OCI-LY3 (cell line): ENCODE data around the gene IGFBPL1.

ENCODE experiments used
- H2AFZ ChIP-seq: fragments of 200-600, 300-600 bp; shearing (Covaris generic); 2 replicates; pipeline ENCODE4 v1.6.0; 2014; ENCODE audit warnings: antibody characterized with exemption, low read depth, low read length
- H3K27ac ChIP-seq: fragments of 200-600, 300-600 bp; sonication (generic); 2 replicates; pipeline ENCODE4 v1.5.1; 2014; ENCODE audit warnings: mild to moderate bottlenecking, low read length, moderate library complexity, mixed read lengths
- H3K27me3 ChIP-seq: fragments of 200-600, 300-600 bp; sonication (generic); 2 replicates; pipeline ENCODE4 v1.6.1; 2014; ENCODE audit warnings: low read depth, low read length, mixed read lengths
- H3K36me3 ChIP-seq: fragments of 200-600, 300-600 bp; sonication (generic); replicated peaks from 2 replicates; pipeline ENCODE3; 2014; ENCODE audit warnings: low read depth, low read length, mixed read lengths
- H3K4me1 ChIP-seq: fragments of 300-600, 200-600 bp; sonication (generic); 2 replicates; pipeline ENCODE4 v1.6.1; 2014; ENCODE audit warnings: low read length, mixed read lengths
- H3K4me2 ChIP-seq: fragments of 200-600, 300-600 bp; sonication (generic); 2 replicates; pipeline ENCODE4 v1.6.1; 2014; ENCODE audit warnings: low read length, mixed read lengths
- H3K4me3 ChIP-seq: fragments of 300-600, 200-600 bp; sonication (generic); 2 replicates; pipeline ENCODE4 v1.5.1; 2014; ENCODE audit warnings: antibody characterized with exemption, mild to moderate bottlenecking, low read length, moderate library complexity
- H3K79me2 ChIP-seq: fragments of 300-600, 200-600 bp; shearing (Covaris generic); 2 replicates; pipeline ENCODE4 v1.6.1; 2014; ENCODE audit warnings: mild to moderate bottlenecking, low read length, mixed read lengths
- H3K9ac ChIP-seq: fragments of 300-600, 200-600 bp; shearing (Covaris generic); 2 replicates; pipeline ENCODE4 v1.6.0; 2014; ENCODE audit warnings: mild to moderate bottlenecking, low read length, moderate library complexity
- H3K9me3 ChIP-seq: fragments of 200-600, 300-600 bp; shearing (Covaris generic); 2 replicates; pipeline ENCODE4 v1.6.1; 2014; ENCODE audit warnings: low read length, mixed read lengths; ENCODE audit not compliant: insufficient read depth
- H4K20me1 ChIP-seq: fragments of 200-600, 300-600 bp; sonication (generic); 2 replicates; pipeline ENCODE4 v1.6.1; 2016; ENCODE audit warnings: low read length, mixed read lengths; ENCODE audit not compliant: insufficient read depth
- EZH2phosphoT487 ChIP-seq: fragments of 200-600 bp; shearing (Covaris generic); IDR thresholded peaks from 2 replicates; pipeline ENCODE4 v1.6.1; 2018; ENCODE audit warnings: antibody characterized with exemption, mixed run types, low read depth
- TF ChIP-seq, protein P1 (sequence below): fragments of 200-600, 300-600 bp; sonication (generic); IDR thresholded peaks from 2 replicates; pipeline ENCODE4 v1.5.1; 2014; ENCODE audit warnings: antibody characterized with exemption, low read length, low read depth

The IGFBPL1 gene

DNA sequence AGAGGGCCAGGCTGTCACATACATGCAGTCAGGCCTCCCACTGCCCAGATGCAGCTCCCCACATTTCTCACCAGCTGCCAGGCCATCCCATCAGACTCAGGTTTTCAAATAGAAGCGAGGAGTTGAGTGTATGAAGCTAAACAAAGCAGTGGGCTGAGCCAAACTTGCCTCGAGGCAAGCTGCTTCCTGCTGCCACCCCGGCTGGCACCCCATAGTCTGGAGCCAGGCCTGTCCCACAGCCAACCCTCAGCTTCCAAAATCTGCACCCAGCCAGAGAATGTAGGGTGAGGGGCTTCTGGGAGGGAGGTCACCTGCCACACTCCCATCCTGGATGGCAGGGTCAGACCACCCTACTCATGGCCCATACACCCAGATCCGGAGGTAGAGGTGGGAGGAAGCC lies 54.1 kb downstream of the IGFBPL1 start:
- Histone ChIP-seq H3K4me3 (no peak overlapping the region), H3K9me3 (no peaks in the 10 kb centered on the region), H3K9ac (no peak overlapping the region), H3K79me2 (no peaks in the 10 kb centered on the region), H3K4me2 (no peak overlapping the region), H3K36me3 (no peaks in the 10 kb centered on the region), H3K27me3 (peaks cover 20% of the 10 kb centered on the region), H4K20me1 (no peaks in the 10 kb centered on the region), H2AFZ (no peak overlapping the region), H3K27ac (no peak overlapping the region), H3K4me1 (peaks cover 6% of the 10 kb centered on the region; the same call in 1 of the 2 replicates)
- TF ChIP-seq, protein P1, sequence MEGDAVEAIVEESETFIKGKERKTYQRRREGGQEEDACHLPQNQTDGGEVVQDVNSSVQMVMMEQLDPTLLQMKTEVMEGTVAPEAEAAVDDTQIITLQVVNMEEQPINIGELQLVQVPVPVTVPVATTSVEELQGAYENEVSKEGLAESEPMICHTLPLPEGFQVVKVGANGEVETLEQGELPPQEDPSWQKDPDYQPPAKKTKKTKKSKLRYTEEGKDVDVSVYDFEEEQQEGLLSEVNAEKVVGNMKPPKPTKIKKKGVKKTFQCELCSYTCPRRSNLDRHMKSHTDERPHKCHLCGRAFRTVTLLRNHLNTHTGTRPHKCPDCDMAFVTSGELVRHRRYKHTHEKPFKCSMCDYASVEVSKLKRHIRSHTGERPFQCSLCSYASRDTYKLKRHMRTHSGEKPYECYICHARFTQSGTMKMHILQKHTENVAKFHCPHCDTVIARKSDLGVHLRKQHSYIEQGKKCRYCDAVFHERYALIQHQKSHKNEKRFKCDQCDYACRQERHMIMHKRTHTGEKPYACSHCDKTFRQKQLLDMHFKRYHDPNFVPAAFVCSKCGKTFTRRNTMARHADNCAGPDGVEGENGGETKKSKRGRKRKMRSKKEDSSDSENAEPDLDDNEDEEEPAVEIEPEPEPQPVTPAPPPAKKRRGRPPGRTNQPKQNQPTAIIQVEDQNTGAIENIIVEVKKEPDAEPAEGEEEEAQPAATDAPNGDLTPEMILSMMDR: no peak
- TF ChIP-seq EZH2phosphoT487: no peak

DNA sequence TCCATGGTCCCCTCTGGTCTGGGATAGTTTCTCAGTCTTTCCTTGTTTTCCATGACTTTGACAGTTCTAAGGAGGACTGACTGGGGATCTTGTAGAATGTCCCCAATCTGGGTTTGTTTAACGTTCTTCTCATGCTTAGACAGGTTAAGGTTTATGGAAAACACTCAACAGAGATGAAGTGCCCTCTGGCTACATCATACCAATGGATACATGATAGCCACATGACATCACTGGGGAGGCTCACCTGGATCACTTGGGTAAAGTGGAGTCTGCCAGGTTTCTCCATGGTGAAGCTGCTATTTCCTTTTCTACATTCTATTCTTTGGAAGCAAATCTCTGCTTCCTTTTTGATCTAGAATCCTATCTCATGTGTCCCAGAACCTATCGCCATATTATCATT lies 55.5 kb downstream of the IGFBPL1 start:
- peaks cover 2% of the 10 kb centered on the region; the same call in 1 of the 2 replicates for H3K4me1 ChIP-seq
- H3K36me3 ChIP-seq: no peaks in the 10 kb centered on the region
- peaks cover 19% of the 10 kb centered on the region for H3K27me3 ChIP-seq
- TF ChIP-seq EZH2phosphoT487: no peak
- no peak overlapping the region for H3K4me3 ChIP-seq
- no peaks in the 10 kb centered on the region for H3K79me2 ChIP-seq
- H3K9ac ChIP-seq: no peak overlapping the region
- no peak overlapping the region for H3K4me2 ChIP-seq
- H3K9me3 ChIP-seq: no peaks in the 10 kb centered on the region
- H4K20me1 ChIP-seq: no peaks in the 10 kb centered on the region
- no peak overlapping the region for H2AFZ ChIP-seq
- H3K27ac ChIP-seq: no peak overlapping the region

DNA sequence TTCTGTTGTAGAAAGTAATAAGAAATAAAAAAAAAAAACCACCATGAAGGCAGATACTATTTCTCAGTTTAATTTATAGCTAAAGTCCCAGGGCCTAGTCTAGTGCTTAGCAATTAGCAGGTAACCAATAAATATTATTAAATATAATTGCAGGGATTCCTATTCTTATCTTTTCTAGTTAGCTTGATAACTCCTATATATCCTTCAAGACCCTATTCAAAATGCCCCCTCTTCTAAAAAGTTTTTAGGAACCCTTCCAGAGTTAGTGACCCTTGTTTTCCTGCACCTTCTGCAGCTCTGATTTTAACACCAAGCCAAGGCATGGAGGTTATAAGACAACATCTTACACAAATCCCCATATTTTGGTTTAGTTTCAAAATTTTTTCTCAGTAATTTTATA lies 56.4 kb downstream of the IGFBPL1 start:
- H3K4me2 ChIP-seq: no peak overlapping the region
- H2AFZ ChIP-seq: no peak overlapping the region
- H3K27ac ChIP-seq: no peak overlapping the region
- TF ChIP-seq EZH2phosphoT487: no peak
- TF ChIP-seq, protein P1: no peak
- no peak overlapping the region for H3K4me3 ChIP-seq
- no peak overlapping the region for H3K9ac ChIP-seq
- peaks cover 14% of the 10 kb centered on the region for H3K27me3 ChIP-seq
- no peaks in the 10 kb centered on the region for H3K79me2 ChIP-seq
- H4K20me1 ChIP-seq: no peaks in the 10 kb centered on the region
- H3K9me3 ChIP-seq: no peaks in the 10 kb centered on the region
- no peaks in the 10 kb centered on the region for H3K36me3 ChIP-seq
- no peaks in the 10 kb centered on the region for H3K4me1 ChIP-seq

DNA sequence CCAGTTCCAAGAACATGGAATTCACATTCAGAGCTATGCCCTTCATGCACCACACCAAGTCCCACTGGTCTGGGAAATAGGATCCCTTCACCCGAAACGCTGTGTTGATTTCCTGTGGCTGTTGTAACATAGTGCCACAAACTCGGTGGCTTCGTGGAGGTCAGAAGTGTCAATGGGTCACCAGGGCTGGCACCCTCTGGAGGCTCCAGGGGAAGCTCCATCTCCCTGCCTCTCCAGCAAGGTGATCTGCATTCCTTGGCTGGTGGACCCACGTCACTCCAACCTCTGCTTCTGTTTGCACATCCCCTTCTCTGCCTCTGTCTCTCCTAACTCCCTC lies 60.7 kb downstream of the IGFBPL1 start:
- TF ChIP-seq, protein P1: no peak
- no peak for TF ChIP-seq EZH2phosphoT487
- no peaks in the 10 kb centered on the region for H3K4me1 ChIP-seq
- 0 out of 2 replicates have a peak, but pooled peaks cover 3% of the 10 kb centered on the region for H3K27me3 ChIP-seq
- H3K4me3 ChIP-seq: no peak overlapping the region
- H3K27ac ChIP-seq: no peak overlapping the region
- no peaks in the 10 kb centered on the region for H3K36me3 ChIP-seq
- H3K9ac ChIP-seq: no peak overlapping the region
- H3K79me2 ChIP-seq: no peaks in the 10 kb centered on the region
- no peaks in the 10 kb centered on the region for H4K20me1 ChIP-seq
- H3K9me3 ChIP-seq: no peaks in the 10 kb centered on the region
- no peak overlapping the region for H2AFZ ChIP-seq
- no peak overlapping the region for H3K4me2 ChIP-seq
